GM23248 (cell line): ENCODE data around the gene MARF1.

Experiments
- EZH2 ChIP-seq: fragments of 200-600 bp; sonication (generic); IDR thresholded peaks from 2 replicates; pipeline ENCODE4 v1.6.1; 2018; ENCODE audit warnings: antibody characterized with exemption, mild to moderate bottlenecking; ENCODE audit not compliant: insufficient read depth, poor library complexity, severe bottlenecking
- EZH2phosphoT487 ChIP-seq: fragments of 200-600 bp; sonication (generic); IDR thresholded peaks from 2 replicates; pipeline ENCODE4 v1.6.1; 2018; ENCODE audit warnings: antibody characterized with exemption, moderate library complexity, mild to moderate bottlenecking, low read depth; ENCODE audit not compliant: insufficient read depth

DNA sequence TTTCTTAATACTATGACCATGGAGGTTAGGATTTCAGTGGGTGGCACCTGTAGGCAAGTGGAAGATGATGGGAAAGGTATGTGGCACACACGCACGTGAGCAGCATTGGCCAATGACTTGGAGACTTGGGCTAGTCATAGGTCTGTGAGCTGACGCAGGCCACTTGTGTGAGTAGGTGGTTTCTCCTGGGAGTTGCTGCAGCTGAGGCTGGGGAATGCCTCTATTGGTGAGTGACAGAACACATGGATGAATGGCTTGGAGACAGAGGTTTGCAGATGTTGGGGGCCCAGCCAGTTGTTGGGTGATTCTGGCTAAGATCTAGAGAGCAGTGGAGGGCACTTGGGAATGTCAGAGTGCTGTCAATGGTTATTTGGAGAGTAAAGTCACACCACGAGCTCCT, 64.1 kb downstream of the MARF1 start:
- TF ChIP-seq EZH2phosphoT487 = no peak
- no peak for TF ChIP-seq EZH2
